ENCODE results near the gene UBIAD1. TPM values are rescaled to one million over a fixed set of nuclear protein-coding genes. Genes with fewer than 3 reads are reported as not detected.

Gene UBIAD1, protein sequence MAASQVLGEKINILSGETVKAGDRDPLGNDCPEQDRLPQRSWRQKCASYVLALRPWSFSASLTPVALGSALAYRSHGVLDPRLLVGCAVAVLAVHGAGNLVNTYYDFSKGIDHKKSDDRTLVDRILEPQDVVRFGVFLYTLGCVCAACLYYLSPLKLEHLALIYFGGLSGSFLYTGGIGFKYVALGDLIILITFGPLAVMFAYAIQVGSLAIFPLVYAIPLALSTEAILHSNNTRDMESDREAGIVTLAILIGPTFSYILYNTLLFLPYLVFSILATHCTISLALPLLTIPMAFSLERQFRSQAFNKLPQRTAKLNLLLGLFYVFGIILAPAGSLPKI
- polyA plus RNA-seq (2013, experiment 1 of 2; ENCODE audit: insufficient read length) = 9.7 TPM
- polyA plus RNA-seq (2013, experiment 2 of 2; ENCODE audit: insufficient read length) = 10.6 TPM

DNA sequence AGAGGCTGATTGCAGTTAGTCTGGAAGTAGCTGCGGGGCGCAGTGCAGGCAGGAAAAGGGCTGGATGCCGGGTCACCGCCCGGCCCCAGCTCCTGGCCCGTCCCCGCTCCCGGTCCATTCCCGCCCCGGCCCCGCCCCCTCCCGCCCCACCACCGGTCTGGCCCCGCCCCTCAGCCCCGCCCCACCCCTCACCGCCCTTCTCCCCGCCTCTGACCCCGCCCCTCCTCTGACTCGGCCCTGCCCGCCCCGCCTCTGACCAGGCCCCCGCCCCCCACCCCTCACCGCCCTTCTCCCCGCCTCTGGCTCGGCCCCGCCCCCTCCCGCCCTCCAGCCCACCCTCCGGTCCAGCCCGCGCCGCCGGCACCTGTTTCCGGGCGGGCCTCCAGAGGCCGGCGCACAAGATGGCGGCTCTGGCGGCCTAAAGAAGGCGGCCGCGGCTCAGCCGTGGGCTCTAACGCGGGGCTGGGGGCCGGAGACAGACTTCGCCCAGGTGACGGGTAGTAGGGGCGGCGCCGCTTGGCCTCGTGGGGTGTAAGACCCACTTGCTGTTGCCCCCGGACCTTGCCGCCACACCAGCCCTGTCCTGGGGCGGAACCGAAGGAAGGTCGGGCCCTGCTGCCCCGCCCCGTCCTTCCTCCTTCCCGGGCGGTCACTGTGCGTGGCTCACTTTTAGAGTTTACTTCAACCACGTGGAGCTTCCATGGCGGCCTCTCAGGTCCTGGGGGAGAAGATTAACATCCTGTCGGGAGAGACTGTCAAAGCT lies at the start of gene UBIAD1:
TSS of gene UBIAD1 (plus strand) at position 367 of the 763 bp plus-strand sequence. CDS start at position 701, 334 bp downstream.
- DNase-seq = peak; percentile 91

DNA sequence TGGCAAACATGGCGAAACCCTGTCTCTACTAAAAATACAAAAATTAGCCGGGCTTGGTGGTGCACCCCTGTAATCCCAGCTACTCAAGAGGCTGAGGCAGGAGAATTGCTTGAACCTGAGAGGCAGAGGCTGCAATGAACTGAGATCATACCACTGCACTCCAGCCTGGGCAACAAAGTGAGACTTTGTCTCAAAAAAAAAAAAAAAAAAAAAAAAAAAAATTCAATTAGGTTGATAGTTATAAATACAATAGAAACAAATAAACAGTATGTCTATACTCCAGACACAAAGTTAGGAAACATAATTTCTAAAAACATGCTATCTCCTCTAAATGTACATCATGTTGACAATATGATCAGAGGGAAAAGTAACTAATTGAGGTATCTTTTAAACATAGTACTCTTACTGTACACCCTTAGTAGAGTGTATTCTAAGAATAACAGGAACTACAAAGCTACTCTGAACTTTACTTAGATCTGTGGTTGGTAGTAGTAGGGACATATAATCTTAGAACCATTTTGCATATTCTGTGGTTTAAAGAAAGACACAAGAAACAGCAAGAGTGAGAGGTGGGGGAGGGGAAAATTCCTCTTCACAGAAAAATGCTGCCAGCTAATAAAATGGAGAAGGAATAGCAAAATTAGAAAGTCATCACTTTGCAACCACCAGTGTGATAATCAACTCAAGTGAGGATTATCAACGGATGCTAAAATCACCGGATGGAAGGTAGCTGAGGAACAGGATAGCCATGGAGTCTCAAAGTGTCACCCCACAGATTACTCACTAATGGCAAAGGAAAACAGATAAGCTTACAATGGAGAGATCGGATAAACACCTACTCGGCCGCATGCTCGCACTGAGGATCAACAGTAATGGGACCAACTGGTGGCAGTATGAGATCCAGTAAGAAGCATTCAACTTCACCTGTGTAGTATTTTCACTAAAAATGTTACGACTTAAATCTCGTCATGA lies 45.6 kb upstream of the UBIAD1 start:
- DNase-seq = peak; percentile 49

DNA sequence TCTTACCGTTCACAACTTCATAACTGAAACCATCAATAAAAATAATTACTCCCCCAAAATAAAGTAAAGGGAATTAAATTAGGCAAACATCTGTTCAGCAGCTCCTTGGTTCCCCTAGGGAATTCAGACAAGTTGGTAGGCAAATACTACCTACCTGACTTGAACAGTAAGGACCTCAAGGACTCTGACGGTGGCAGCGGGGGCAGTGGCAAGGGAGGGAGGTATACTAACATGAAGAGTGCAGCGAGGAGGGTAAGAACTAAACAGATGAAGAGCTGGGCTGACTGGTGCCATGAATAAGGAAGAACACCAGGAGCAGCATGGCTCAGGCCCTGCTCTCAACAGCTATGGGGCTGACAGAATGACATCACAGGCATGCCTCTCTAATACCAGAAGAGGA lies 43.8 kb upstream of the UBIAD1 start:
- DNase-seq = no peak

DNA sequence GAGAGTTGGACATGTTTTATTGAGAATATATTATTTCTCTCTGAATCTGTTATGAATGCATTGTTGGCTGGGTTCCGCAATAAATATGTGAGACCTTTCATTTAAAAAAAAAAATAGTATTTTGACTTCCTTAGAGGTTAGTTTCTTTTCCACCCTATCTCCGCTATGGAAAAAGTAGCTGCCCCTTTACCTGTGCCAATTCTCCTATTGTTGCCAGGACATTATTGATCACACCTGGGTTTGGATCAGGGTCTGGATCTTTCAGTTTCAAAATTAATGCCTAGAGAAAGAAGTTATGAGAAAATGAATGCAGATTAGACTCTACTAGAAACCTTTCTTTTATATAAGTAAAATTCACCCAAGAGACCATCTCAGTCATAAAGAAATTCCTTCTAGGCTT lies 39.8 kb upstream of the UBIAD1 start:
- no peak for DNase-seq

DNA sequence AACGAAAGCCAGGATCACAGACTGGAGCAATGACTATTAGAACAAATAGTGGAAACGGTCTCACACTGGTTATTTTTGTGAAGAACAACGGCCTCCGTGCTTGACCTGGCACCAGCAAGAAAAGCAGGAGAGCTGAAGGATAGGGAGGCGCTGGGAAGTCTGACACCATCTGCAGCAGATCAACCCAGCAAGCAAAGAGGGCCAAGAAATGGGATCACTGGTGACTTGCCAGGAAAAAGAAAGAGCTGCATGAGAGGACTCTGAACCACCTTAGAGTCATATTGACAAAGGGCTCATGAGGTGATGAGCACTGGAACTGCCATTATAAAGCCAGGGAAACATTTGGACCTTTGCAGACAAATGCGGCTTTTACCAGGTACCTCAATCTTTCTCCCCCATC lies 35.6 kb upstream of the UBIAD1 start:
- DNase-seq = no peak

DNA sequence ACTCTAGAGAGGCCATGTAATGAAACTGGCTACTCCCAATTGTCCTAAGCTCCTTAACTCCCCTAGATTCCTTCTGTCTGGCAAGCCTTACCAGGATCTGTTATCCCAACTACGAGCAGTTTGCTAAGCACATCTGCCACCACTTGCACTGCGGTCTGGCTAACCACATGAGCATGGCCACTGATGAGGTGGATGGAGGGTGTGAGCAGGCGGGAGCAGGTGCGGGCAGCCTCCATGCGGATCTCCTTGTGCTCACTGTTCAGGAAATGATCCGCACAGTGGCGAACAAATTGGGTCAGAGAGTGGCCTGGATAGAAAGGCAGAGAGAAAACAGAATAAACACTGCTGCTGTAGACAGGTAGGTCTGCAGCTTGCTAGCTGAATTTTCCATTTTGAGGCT lies 34.7 kb upstream of the UBIAD1 start:
- no peak for DNase-seq

DNA sequence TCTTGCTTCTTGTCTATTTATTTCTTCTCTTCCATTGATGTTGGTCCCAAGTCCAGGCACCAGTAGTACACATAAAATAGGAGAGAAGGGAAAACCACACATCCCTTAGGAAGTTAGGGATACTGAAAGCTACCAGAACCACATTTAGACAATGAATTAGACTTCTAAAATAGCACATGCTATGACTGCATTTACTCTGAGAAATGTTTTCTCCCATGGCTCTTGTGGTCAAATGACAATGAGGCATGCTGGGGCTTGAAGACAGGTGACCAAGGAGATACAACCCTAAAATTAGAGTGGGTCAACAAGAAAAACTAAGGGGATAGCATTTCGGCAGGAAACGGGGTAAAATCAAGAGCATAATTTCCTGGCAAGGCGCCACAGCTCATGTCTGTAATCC lies 27.8 kb upstream of the UBIAD1 start:
- DNase-seq = no peak

DNA sequence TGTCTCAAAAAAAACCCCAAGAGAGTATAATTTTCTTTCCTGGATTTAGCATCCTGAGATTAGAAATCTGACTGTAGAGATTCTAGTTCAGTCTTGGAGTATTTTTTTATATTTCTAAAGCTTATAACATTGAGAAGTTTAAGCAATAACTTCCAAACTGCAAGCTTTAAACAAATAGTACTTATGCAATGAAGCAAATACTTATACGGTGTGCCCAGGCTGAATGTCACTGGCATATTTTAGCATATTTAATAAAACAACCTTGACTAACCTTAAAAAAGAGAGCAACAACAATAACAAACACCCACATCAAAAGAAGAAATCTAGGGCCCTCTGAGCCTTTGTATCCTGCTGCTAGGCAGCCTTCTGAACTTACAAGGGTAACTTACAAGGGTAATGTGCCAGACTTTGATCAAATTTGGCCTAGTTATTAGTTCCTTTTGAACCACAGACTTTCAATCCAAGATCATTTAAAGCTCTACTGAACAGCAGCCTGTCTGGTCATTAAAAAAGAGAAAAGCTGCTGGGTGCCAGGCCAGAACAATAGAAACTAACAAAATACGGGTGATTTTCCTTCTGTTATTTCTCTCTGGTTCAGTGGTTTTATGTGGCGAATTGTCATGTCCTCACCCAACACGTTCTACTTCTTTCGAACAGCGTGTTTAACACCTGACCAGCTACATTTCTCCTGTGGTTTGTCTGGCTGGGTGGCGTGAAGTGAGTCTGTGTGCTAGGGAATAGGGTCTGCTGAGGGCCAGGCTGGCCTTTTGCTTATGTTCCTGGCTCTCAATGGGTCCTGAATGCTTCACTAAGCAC lies 26.9 kb upstream of the UBIAD1 start:
- DNase-seq = no peak

DNA sequence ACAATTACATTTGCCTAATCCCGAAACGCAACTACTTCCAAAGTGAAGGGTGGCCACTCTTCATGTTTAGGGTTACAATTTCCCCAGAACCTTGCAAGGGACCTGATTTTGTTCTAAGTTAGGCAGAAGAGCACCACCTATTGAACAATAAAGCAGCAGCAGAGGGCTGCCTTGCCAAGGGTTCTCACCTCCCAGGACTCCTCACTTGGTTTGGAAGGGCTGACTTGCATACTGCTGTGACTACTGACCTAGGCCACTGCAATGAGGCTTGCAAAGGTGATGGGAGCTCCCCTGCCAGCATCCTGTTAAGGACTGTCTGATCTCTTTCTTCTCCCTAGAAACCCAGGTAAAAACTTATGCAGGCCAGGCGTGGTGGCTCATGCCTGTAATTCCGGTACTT lies 24.8 kb upstream of the UBIAD1 start:
- DNase-seq = no peak

DNA sequence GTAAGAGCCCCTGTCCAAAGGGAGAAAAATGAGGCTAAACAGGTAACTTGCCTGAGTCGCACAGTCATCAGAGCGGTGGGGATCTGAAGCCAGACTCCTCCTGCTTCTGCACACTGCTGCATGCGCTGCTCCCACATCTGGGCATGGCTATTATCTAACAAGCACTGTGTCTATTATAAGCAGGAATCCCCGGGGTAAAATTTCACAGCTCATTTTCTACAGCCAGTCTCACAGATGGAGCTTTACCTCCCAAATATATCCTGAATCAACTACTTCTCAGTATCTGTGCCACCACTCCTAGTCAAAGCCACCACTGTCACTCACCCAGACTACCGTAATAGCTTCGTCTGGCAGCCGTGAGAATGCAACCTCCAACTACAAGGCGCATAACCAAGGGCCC lies 20.5 kb upstream of the UBIAD1 start:
- DNase-seq = no peak

DNA sequence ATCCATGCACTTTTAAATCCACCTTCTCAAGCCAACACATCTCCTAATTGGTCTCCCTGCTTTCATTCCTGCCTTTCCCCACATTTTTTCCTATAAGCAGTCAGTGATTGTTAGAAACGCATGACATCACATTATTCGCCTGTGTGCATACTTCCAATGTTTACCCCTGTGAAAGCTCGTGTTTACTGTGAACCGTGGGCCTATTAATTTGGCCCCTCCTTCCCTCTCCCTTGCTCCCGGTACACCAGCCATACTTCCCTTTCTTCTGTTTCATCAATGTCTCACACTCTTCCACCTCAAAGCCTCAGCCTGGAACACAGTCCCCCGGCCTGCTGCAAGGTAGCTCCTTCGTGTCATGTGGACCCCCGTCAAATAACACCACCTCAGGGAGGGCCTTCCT lies 19.8 kb upstream of the UBIAD1 start:
- DNase-seq = no peak

DNA sequence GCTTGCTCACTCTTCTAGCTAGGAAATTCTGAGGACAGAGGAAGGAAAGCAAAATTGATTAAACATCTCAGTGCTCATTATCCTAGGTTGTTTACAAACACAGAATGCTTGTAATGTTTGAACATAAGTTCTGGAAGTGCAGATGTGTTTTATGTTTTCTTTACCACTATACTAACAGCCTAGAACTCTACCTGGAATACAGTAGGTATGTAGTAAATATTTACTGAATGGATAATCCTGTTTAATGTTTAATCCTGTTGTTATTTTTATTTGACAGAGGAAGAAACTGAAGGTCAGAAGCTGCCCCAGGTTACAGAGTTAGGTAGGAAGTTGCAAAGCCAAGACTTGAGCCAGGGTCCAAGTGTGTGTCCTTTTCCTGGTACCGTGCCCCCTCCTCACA lies 16.7 kb upstream of the UBIAD1 start:
- no peak for DNase-seq

DNA sequence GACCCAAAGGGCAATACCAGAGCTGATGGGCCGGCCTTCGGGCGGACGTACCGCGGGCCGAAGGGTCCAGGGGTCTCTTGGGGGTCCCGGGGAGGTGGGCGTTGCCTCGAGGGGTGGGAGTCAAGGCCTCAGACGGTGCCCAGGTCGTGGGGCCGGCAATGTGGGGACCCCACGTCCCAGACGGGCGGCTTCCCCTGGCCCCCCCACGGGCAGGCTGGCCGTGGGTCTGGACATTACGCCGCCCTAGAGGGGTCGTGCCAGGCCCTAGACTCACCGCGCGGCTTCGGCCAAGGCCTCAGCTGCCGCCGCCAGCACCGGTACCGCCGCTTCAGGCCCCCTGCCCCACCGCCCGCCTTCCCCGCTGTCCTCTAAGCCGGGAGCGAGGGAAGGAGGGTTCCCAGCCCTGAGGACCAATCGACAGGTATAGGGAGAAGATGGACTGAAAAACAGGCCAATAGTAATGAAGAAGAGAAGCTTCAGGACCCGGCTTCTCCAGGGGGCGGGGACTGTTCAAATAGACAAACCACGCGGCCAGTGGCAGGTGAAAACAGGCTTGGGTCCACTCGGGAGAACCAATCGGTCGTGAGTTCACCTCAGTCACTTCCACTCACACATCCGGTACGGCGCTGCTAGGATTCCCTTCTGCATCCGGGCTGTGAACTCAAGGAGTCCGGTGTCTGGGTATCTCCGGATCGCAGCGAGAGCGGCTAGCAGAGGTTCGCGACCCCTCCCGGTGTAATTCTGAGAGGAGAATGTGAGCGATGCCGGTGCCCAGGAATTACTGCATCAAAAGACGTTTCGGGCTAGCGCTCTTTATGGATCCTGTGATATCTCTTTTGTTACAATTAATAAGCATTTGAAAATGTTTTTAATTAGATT lies 10.6 kb upstream of the UBIAD1 start, which contains the start of gene MTOR:
TSS of gene MTOR (minus strand) at position 381 of the 879 bp plus-strand sequence. CDS start 3,142 bp downstream, outside the sequence.
- peak; percentile 100 for DNase-seq

DNA sequence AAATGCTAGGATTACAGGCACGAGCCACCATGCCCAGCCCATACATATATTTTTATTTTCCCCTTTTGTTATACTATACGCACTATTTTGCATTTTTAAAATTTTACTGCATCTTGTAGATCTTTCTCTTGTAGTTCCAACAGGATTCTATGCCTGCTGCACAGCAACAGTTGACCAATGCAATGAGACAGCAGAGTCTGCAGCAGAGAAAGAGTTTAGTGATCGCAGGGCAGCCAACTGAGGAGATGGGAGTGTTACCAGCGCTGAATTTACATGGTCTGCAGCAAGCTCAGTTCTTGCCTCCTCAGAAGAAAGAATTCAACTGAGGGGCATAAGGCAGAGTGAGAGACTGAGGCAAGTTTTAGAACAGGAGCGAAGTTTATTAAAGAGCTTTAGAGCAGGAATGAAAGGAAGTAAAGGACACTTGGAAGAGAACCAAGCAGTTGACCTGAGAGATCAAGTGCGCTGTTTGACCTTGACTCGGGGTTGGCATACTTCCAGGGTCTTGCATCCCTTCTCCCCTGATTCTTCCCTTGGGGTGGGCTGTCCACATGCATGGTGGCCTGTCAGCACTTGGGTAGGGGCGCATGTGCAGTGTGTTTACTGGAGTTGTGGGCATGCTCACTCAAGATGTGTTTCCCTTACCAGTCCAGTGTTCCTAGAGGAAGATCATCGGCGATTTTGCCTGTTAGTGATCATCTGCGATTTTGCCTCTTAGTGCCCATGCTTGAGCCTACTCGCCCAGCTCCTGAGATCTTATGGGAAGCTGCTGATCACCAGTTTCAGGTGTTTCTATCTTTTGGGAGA lies 6.5 kb upstream of the UBIAD1 start:
- DNase-seq = no peak

DNA sequence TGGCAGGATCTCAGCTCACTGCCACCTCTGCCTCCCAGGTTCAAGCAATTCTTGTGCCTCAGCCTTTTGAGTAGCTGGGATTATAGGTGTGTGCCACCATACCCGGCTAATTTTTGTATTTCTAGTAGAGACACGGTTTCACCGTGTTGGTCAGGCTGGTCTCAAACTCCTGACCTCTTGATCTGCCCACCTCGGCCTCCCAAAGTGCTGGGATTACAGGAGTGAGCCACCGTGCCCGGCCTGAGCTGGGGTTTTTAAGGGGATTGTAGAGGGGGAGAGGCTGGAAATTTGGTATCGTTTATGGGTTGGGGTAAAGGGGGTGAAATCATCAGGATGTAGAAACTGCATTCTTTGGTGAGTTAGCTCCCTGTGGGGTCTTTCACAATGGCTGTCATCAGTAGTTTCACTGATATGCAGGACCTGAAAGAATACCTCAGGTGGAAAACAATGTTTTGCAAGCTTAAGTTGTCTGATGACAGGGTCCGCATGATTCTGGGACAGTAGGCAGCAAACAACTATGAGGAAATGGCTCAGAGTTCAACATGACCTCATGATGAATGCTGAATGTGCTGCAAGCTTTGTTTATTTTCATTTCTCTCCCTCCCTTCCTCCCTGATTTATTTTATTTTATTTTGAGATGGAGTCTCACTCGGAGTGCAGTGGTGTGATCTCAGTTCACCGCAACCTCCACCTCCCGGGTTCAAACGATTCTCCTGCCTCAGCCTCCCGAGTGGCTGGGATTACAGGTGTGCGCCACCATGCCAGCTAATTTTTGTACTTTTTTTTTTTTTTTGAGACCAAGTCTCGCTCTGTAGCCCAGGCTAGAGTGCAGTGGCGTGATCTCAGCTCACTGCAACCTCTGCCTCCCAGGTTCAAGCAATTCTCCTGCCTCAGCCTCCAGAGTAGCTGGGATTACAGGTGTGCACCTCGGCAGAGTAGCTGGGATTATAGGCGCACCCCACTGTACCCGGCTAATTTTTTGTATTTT lies 5.4 kb upstream of the UBIAD1 start:
- peak; percentile 13 for DNase-seq

DNA sequence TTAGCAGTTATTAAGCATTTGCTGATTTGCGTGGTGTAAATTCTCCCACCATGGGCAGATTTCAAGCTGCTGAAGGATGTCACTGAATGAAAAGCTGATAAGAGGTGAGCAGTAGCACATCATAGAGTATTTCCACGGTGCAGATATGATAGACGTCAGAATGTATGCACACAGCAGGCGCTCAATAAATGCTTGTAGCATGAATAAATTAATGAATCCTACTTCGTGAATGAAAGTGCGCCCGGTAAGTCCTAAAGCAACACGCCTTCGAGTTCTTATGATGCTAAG lies 510 bp upstream of the UBIAD1 start:
- no peak for DNase-seq

DNA sequence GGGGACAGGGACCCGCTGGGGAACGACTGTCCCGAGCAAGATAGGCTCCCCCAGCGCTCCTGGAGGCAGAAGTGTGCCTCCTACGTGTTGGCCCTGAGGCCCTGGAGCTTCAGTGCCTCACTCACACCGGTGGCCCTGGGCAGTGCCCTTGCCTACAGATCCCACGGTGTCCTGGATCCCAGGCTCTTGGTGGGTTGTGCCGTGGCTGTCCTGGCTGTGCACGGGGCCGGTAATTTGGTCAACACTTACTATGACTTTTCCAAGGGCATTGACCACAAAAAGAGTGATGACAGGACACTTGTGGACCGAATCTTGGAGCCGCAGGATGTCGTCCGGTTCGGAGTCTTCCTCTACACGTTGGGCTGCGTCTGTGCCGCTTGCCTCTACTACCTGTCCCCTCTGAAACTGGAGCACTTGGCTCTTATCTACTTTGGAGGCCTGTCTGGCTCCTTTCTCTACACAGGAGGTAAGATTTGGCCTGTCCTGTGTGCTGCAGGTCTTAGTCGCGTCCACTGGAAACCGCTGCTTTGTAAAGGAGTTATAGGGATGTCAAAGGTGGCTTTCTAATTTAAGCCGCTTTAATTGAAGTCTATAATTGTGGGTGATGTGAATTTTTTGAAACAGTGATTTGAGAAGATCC lies 717 bp downstream of the UBIAD1 start:
- DNase-seq = no peak

DNA sequence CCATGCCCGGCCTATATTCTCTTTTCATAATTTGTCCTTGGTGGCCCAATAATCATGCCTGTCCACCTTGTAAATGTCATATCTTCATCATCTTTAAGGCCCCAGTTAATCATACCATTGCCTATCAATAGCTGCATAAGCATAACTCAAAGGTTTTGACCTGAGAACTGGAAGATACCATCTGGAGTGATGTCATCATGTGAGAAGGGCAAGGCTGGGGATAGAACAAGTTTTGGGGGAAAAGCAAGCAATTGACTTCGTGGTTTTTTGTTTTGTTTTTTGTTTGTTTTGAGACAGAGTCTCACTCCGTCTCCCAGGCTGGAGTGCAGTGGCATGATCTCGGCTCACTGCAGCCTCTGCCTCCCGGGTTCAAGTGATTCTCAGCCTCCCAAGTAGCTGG lies 6.2 kb downstream of the UBIAD1 start:
- no peak for DNase-seq
